ENCODE data around the gene TTC19. TPM values are rescaled to one million over a fixed set of nuclear protein-coding genes. Genes with fewer than 3 reads are reported as not detected.
"Not testable (repeated sequence)": the region's sequence is repeated elsewhere in the genome, so short reads cannot be mapped to it uniquely, and the experiment has no call there.

TTC19 gene
- total RNA-seq, 1 donor from 2014 or later = 15.7 TPM

DNA sequence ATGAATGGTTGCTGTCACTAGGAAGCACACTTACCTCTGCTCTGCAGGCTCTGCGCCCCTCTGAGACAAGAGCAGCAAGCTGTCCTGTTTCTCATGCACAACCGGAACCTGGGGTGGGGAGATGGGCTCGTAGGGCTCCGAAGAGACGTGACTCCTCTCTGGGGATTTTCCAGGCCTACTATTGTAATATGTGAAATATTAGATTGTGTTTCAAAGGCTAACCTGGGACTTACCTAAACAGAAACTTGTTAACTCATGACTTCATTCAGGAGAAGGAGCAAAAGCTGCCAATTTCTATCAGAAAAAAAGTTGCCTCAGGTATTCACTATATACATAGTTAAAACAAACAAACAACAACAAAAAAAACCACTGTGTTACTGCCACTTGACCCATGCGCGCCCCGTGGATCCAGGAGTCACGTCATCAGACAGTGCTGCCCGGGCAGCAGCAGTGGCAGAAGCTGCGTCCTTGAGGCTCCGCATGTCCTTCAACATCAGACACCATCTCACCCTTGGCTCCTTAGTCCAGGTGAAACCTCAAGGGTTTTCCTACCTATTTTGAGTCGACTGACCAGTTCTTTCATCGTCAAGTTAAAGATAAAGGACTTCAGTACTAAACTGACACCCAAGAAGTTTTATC is 49.3 kb downstream of the TTC19 start:
- Histone ChIP-seq H3K36me3 (ENCODE audit: control insufficient read depth in 3 of 3, insufficient read depth in 3 of 3, low read length in 3 of 3) (peaks cover 17 to 45% (median 36%) of the 10 kb centered on the region in 3 donors), H3K9me3 (ENCODE audit: control insufficient read depth in 3 of 3, low read length in 3 of 3) (no peaks in the 10 kb centered on the region), H3K4me1 (ENCODE audit: control insufficient read depth in 3 of 3, insufficient read depth in 3 of 3, low read length in 3 of 3) (no peaks in the 10 kb centered on the region), H3K27ac (ENCODE audit: low read depth, low read length) (no peak overlapping the region), H3K9ac (ENCODE audit: low read depth in 1 of 3, low read length in 3 of 3) (no peak overlapping the region), H3K27me3 (ENCODE audit: control insufficient read depth in 3 of 3, insufficient read depth in 3 of 3, low read length in 3 of 3) (no peaks in the 10 kb centered on the region), H3K4me3 (ENCODE audit: low read length in 3 of 3) (no peak overlapping the region)

DNA sequence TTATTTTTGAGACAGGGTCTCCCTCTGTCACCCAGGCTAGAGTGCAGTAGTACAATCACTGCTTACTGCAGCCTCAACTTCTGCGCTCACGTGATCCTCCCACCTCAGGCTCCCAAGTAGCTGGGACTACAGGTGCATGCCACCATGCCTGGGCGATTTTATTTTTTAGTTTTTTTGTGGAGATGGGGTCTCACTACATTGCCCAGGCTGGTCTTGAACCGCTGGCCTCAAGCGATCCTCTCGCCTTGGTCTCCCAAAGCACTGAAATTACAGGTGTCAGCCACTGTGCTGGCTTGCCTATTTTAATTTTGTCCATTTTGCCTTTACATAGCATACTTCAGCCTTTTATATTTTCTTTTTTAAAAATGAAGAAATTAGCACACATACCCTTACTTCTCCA is 51.2 kb downstream of the TTC19 start:
- Histone ChIP-seq H3K36me3 (ENCODE audit: control insufficient read depth in 3 of 3, insufficient read depth in 3 of 3, low read length in 3 of 3) (peaks cover 9 to 46% (median 33%) of the 10 kb centered on the region in 3 donors), H3K4me1 (ENCODE audit: control insufficient read depth in 3 of 3, insufficient read depth in 3 of 3, low read length in 3 of 3) (no peaks in the 10 kb centered on the region), H3K27ac (ENCODE audit: low read depth, low read length) (no peak overlapping the region), H3K4me3 (ENCODE audit: low read length in 3 of 3) (no peak overlapping the region), H3K27me3 (ENCODE audit: control insufficient read depth in 3 of 3, insufficient read depth in 3 of 3, low read length in 3 of 3) (no peaks in the 10 kb centered on the region), H3K9me3 (ENCODE audit: control insufficient read depth in 3 of 3, low read length in 3 of 3) (no peaks in the 10 kb centered on the region), H3K9ac (ENCODE audit: low read depth in 1 of 3, low read length in 3 of 3) (no peak overlapping the region)

DNA sequence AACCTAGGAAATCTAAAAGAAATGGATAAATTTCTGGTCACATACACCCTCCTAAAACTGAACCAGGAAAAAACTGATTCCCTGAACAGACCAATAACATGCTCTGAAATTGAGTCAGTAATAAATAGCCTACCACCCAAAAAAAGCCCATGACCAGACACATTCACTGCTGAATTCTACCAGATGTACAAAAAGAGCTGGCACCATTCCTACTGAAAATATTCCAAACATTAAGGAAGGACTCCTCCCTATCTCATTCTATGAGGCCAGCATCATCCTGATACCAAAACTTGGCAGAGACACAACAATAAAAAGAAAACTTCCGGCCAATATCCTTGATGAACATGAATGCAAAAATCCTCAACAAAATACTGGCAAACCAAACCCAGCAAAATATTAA is 52.9 kb downstream of the TTC19 start:
- no peak overlapping the region for H3K9ac ChIP-seq (ENCODE audit: low read depth in 1 of 3, low read length in 3 of 3)
- no peak overlapping the region for H3K27ac ChIP-seq (ENCODE audit: low read depth, low read length)
- no peaks in the 10 kb centered on the region for H3K27me3 ChIP-seq (ENCODE audit: control insufficient read depth in 3 of 3, insufficient read depth in 3 of 3, low read length in 3 of 3)
- H3K36me3 ChIP-seq (ENCODE audit: control insufficient read depth in 3 of 3, insufficient read depth in 3 of 3, low read length in 3 of 3) = peaks cover 9 to 43% (median 32%) of the 10 kb centered on the region in 3 donors
- no peaks in the 10 kb centered on the region for H3K4me1 ChIP-seq (ENCODE audit: control insufficient read depth in 3 of 3, insufficient read depth in 3 of 3, low read length in 3 of 3)
- H3K9me3 ChIP-seq (ENCODE audit: control insufficient read depth in 3 of 3, low read length in 3 of 3) = no peaks in the 10 kb centered on the region
- H3K4me3 ChIP-seq (ENCODE audit: low read length in 3 of 3) = no peak overlapping the region

DNA sequence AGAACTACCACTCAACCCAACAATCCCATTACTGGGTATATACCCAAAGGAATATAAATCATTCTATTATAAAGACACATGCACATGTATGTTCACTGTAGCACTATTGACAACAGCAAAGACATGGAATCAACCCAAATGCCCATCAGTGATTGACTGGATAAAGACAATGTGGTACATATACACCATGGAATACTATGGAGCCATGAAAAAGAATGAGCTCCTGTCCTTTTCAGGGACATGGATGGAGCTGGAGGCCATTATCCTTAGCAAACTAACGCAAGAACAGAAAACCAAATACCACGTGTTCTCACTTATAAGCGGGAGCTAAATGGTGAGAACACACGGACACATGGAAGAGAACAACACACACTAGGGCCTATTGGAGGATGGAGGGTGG is 55.5 kb downstream of the TTC19 start:
- H3K4me1 ChIP-seq (ENCODE audit: control insufficient read depth in 3 of 3, insufficient read depth in 3 of 3, low read length in 3 of 3); H3K27me3 ChIP-seq (ENCODE audit: control insufficient read depth in 3 of 3, insufficient read depth in 3 of 3, low read length in 3 of 3); H3K27ac ChIP-seq (ENCODE audit: low read depth, low read length); H3K9me3 ChIP-seq (ENCODE audit: control insufficient read depth in 3 of 3, low read length in 3 of 3); H3K4me3 ChIP-seq (ENCODE audit: low read length in 3 of 3); H3K9ac ChIP-seq (ENCODE audit: low read depth in 1 of 3, low read length in 3 of 3): not testable (repeated sequence)
- H3K36me3 ChIP-seq (ENCODE audit: control insufficient read depth in 3 of 3, insufficient read depth in 3 of 3, low read length in 3 of 3) = peaks cover 14 to 41% (median 37%) of the 10 kb centered on the region in 3 donors

DNA sequence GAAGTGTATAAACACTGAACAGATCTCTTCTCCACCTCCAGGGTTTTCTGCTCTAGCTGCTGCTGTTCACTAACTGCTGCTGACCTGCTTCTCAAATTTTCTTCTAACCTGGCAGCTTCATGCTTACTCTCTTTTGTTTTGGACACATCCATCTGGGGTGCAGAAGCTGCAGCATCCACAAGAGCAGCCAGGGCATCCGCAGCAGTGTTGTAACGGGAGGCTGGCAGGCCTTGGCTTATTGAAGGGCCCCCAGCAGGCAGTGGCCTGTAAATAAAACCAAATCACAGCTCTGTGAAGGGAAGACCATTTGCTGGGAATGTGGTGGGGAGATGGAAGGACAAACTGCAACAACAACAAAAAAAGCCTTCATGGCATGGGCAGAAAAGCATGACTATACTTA is 62.0 kb downstream of the TTC19 start:
- H3K27ac ChIP-seq (ENCODE audit: low read depth, low read length) = no peak overlapping the region
- H3K4me3 ChIP-seq (ENCODE audit: low read length in 3 of 3) = no peak overlapping the region
- no peaks in the 10 kb centered on the region for H3K4me1 ChIP-seq (ENCODE audit: control insufficient read depth in 3 of 3, insufficient read depth in 3 of 3, low read length in 3 of 3)
- peaks cover 39 to 77% (median 72%) of the 10 kb centered on the region in 3 donors for H3K36me3 ChIP-seq (ENCODE audit: control insufficient read depth in 3 of 3, insufficient read depth in 3 of 3, low read length in 3 of 3)
- H3K9ac ChIP-seq (ENCODE audit: low read depth in 1 of 3, low read length in 3 of 3) = no peak overlapping the region
- no peaks in the 10 kb centered on the region for H3K27me3 ChIP-seq (ENCODE audit: control insufficient read depth in 3 of 3, insufficient read depth in 3 of 3, low read length in 3 of 3)
- H3K9me3 ChIP-seq (ENCODE audit: control insufficient read depth in 3 of 3, low read length in 3 of 3) = no peaks in the 10 kb centered on the region

- no peak overlapping the region for H3K4me3 ChIP-seq (ENCODE audit: low read length in 3 of 3)
- H3K36me3 ChIP-seq (ENCODE audit: control insufficient read depth in 3 of 3, insufficient read depth in 3 of 3, low read length in 3 of 3) = peaks cover 55 to 79% (median 71%) of the 10 kb centered on the region in 3 donors
- H3K27ac ChIP-seq (ENCODE audit: low read depth, low read length) = no peak overlapping the region
- no peak overlapping the region for H3K9ac ChIP-seq (ENCODE audit: low read depth in 1 of 3, low read length in 3 of 3)
- no peaks in the 10 kb centered on the region for H3K4me1 ChIP-seq (ENCODE audit: control insufficient read depth in 3 of 3, insufficient read depth in 3 of 3, low read length in 3 of 3)
- no peaks in the 10 kb centered on the region for H3K9me3 ChIP-seq (ENCODE audit: control insufficient read depth in 3 of 3, low read length in 3 of 3)
- no peaks in the 10 kb centered on the region for H3K27me3 ChIP-seq (ENCODE audit: control insufficient read depth in 3 of 3, insufficient read depth in 3 of 3, low read length in 3 of 3)
Observed at GRCh38 chr17:16066125-16066524, 66.5 kb downstream of the TTC19 start.

DNA sequence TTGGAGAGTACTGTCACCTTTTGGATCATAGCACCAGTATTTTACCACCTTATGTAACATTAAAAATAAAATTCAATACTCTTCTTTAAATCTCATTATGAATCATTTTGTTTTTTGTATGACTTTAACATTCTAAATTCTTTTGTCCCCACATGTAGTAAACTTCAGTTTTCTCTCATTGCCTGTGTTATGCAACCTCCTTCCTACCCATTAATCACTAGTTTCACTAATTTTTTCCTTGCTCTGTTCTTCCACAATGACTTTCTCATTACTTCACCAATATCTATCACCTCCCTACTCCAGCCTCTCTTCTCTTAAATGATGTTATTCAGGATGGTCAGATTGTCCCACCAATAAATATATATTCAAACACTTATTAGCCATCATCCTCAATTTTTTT is 68.7 kb downstream of the TTC19 start:
- H3K27me3 ChIP-seq (ENCODE audit: control insufficient read depth in 3 of 3, insufficient read depth in 3 of 3, low read length in 3 of 3) = no peaks in the 10 kb centered on the region
- peaks cover 48 to 68% (median 64%) of the 10 kb centered on the region in 3 donors for H3K36me3 ChIP-seq (ENCODE audit: control insufficient read depth in 3 of 3, insufficient read depth in 3 of 3, low read length in 3 of 3)
- H3K4me1 ChIP-seq (ENCODE audit: control insufficient read depth in 3 of 3, insufficient read depth in 3 of 3, low read length in 3 of 3) = no peaks in the 10 kb centered on the region
- no peak overlapping the region for H3K4me3 ChIP-seq (ENCODE audit: low read length in 3 of 3)
- no peaks in the 10 kb centered on the region for H3K9me3 ChIP-seq (ENCODE audit: control insufficient read depth in 3 of 3, low read length in 3 of 3)
- H3K9ac ChIP-seq (ENCODE audit: low read depth in 1 of 3, low read length in 3 of 3) = no peak overlapping the region
- H3K27ac ChIP-seq (ENCODE audit: low read depth, low read length) = no peak overlapping the region

DNA sequence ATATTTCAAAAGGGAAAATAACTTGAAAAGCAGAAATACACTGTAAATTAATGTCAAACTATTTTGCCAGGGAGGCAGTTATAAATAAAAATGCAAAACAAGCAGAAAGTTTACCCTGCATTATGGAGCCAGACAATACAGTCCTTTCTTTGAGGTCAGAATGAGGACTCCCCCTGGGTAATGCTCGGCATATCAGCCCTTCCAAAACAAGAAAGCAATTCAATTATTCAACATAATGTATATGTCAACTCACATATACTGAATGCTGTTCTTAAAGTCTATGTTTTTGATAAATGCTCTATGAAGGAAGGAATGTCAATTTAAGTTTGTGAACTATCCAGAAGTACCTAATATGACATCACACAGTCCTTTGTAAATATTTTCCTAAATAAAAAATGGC is 72.4 kb downstream of the TTC19 start:
- H3K36me3 ChIP-seq (ENCODE audit: control insufficient read depth in 3 of 3, insufficient read depth in 3 of 3, low read length in 3 of 3) = peaks cover 37 to 64% (median 51%) of the 10 kb centered on the region in 3 donors
- H3K4me3 ChIP-seq (ENCODE audit: low read length in 3 of 3) = no peak overlapping the region

GRCh38 chr17:16073845-16074244 is 74.2 kb downstream of the TTC19 start:
- no peak overlapping the region for H3K27ac ChIP-seq (ENCODE audit: low read depth, low read length)
- H3K9me3 ChIP-seq (ENCODE audit: control insufficient read depth in 3 of 3, low read length in 3 of 3) = no peaks in the 10 kb centered on the region
- peaks cover 32 to 60% (median 57%) of the 10 kb centered on the region in 3 donors for H3K36me3 ChIP-seq (ENCODE audit: control insufficient read depth in 3 of 3, insufficient read depth in 3 of 3, low read length in 3 of 3)
- no peak overlapping the region for H3K4me3 ChIP-seq (ENCODE audit: low read length in 3 of 3)
- no peaks in the 10 kb centered on the region for H3K4me1 ChIP-seq (ENCODE audit: control insufficient read depth in 3 of 3, insufficient read depth in 3 of 3, low read length in 3 of 3)
- H3K9ac ChIP-seq (ENCODE audit: low read depth in 1 of 3, low read length in 3 of 3) = no peak overlapping the region
- no peaks in the 10 kb centered on the region for H3K27me3 ChIP-seq (ENCODE audit: control insufficient read depth in 3 of 3, insufficient read depth in 3 of 3, low read length in 3 of 3)

More for the DNA sequence above, 72.4 kb downstream of the TTC19 start:
- no peaks in the 10 kb centered on the region for H3K9me3 ChIP-seq (ENCODE audit: control insufficient read depth in 3 of 3, low read length in 3 of 3)
- H3K9ac ChIP-seq (ENCODE audit: low read depth in 1 of 3, low read length in 3 of 3) = no peak overlapping the region
- no peaks in the 10 kb centered on the region for H3K4me1 ChIP-seq (ENCODE audit: control insufficient read depth in 3 of 3, insufficient read depth in 3 of 3, low read length in 3 of 3)
- H3K27ac ChIP-seq (ENCODE audit: low read depth, low read length) = no peak overlapping the region
- H3K27me3 ChIP-seq (ENCODE audit: control insufficient read depth in 3 of 3, insufficient read depth in 3 of 3, low read length in 3 of 3) = no peaks in the 10 kb centered on the region

GRCh38 chr17:16074423-16074822 is 74.8 kb downstream of the TTC19 start:
- Histone ChIP-seq H3K27me3 (ENCODE audit: control insufficient read depth in 3 of 3, insufficient read depth in 3 of 3, low read length in 3 of 3) (no peaks in the 10 kb centered on the region), H3K36me3 (ENCODE audit: control insufficient read depth in 3 of 3, insufficient read depth in 3 of 3, low read length in 3 of 3) (peaks cover 31 to 60% (median 58%) of the 10 kb centered on the region in 3 donors), H3K4me1 (ENCODE audit: control insufficient read depth in 3 of 3, insufficient read depth in 3 of 3, low read length in 3 of 3) (no peaks in the 10 kb centered on the region), H3K9me3 (ENCODE audit: control insufficient read depth in 3 of 3, low read length in 3 of 3) (no peaks in the 10 kb centered on the region), H3K27ac (ENCODE audit: low read depth, low read length) (no peak overlapping the region), H3K9ac (ENCODE audit: low read depth in 1 of 3, low read length in 3 of 3) (no peak overlapping the region), H3K4me3 (ENCODE audit: low read length in 3 of 3) (no peak overlapping the region)

All from skeletal muscle tissue (tissue), 4 donors.